Small intestine (tissue), 7 donors: ENCODE results near the gene SPATA20. TPM values are rescaled to one million over a fixed set of nuclear protein-coding genes. Genes with fewer than 3 reads are reported as not detected.

Source experiments
- DNase-seq, 2 donors: peaks; one replicate each; pipeline versions ENCODE4 v3.0.0 to v3.0.0-alpha.2; 2013
- FAIRE-seq: peaks from 2 replicates; lab custom pipeline; 2012; peaks lifted over from hg19 to GRCh38; lab: Jason Lieb, UNC
- H3K27ac ChIP-seq, 3 donors: one replicate each; pipeline ENCODE4 v1.5.1; 2013; ENCODE audit warnings: low read length in 2 of 3, mild to moderate bottlenecking in 2 of 3, control low read depth in 1 of 3, inconsistent platforms in 1 of 3, low read depth in 1 of 3, moderate library complexity in 1 of 3
- H3K27me3 ChIP-seq, 3 donors: one replicate each; pipeline ENCODE4 v1.6.1; 2013; ENCODE audit warnings: low read length in 3 of 3, inconsistent platforms in 1 of 3; ENCODE audit not compliant: control insufficient read depth in 3 of 3, insufficient read depth in 3 of 3
- H3K36me3 ChIP-seq, 3 donors: one replicate each; pipeline ENCODE4 v1.6.1; 2013; ENCODE audit warnings: low read length in 3 of 3, inconsistent platforms in 1 of 3, low read depth in 1 of 3, mild to moderate bottlenecking in 1 of 3, moderate library complexity in 1 of 3; ENCODE audit not compliant: control insufficient read depth in 3 of 3, insufficient read depth in 2 of 3
- H3K4me1 ChIP-seq, 3 donors: one replicate each; pipeline ENCODE4 v1.6.1; 2013; ENCODE audit warnings: low read length in 2 of 3, inconsistent platforms in 1 of 3, low read depth in 1 of 3, mild to moderate bottlenecking in 1 of 3, moderate library complexity in 1 of 3; ENCODE audit not compliant: control insufficient read depth in 3 of 3, insufficient read depth in 2 of 3
- H3K4me3 ChIP-seq, 3 donors: one replicate each; pipeline ENCODE4 v1.5.1; 2013; ENCODE audit warnings: low read length in 3 of 3, control low read depth in 1 of 3, inconsistent platforms in 1 of 3, low read depth in 1 of 3, mild to moderate bottlenecking in 1 of 3, moderate library complexity in 1 of 3
- H3K9me3 ChIP-seq, 2 donors: one replicate each; pipeline ENCODE4 v1.6.1; 2013; ENCODE audit warnings: low read depth in 1 of 2, low read length in 1 of 2; ENCODE audit not compliant: control insufficient read depth in 2 of 2, insufficient read depth in 1 of 2
- WGBS, 3 donors: extraction: QIAGEN DNeasy Blood & Tissue Kit; methylation state at CpG; one replicate each; pipeline ENCODE4 v1.1.7; 2013; 5-methylcytosine and 5-hydroxymethylcytosine counted together
- polyA plus RNA-seq, 4 donors: library from polyadenylated mRNA; stranded (reverse) in 3 of 4; unstranded in 1 of 4; fragments of 200-250 nt in 3 of 4; fragments of 120-200 nt in 1 of 4; gene quantifications; one replicate each; pipeline versions ENCODE4 v1.2.1 to v1.2.3, GENCODE V29; 2013
- donor health status: healthy with polysubstance abuse.
- donor health status: control.
- donor health status: control.
- donor health status: Bipolar disorder and iron deficiency.
- donor health status: healthy.

Gene SPATA20
- polyA plus RNA-seq, 4 donors: 7.0 to 67.0 (median 23.6) TPM

GRCh38 chr17:50554201-50554600, 7.2 kb downstream of the SPATA20 start:
- H3K27ac ChIP-seq: no peak overlapping the region
- peaks cover 0 to 68% (median 0%) of the 10 kb centered on the region in 3 donors for H3K36me3 ChIP-seq
- no peak overlapping the region for H3K4me3 ChIP-seq
- H3K9me3 ChIP-seq: no peaks in the 10 kb centered on the region
- peaks cover 0 to 10% (median 0%) of the 10 kb centered on the region in 3 donors for H3K4me1 ChIP-seq
- WGBS, 3 donors: 93 to 97% (median 94%) methylated on average over 17 of the region's 17 CpGs
- peaks cover 0 to 18% (median 0%) of the 10 kb centered on the region in 3 donors for H3K27me3 ChIP-seq
- no peak for DNase-seq
- FAIRE-seq: no peak

GRCh38 chr17:50556803-50557202, 9.8 kb downstream of the SPATA20 start:
- Histone ChIP-seq H3K36me3 (peaks cover 0 to 42% (median 0%) of the 10 kb centered on the region in 3 donors), H3K27me3 (peaks cover 0 to 39% (median 4%) of the 10 kb centered on the region in 3 donors), H3K4me3 (no peak overlapping the region), H3K27ac (no peak overlapping the region), H3K4me1 (peaks cover 0 to 16% (median 5%) of the 10 kb centered on the region in 3 donors), H3K9me3 (no peaks in the 10 kb centered on the region)
- WGBS, 3 donors: 64 to 77% (median 67%) methylated on average over 5 of the region's 5 CpGs
- DNase-seq (no peak), FAIRE-seq (no peak)

- peaks cover 0 to 20% (median 5%) of the 10 kb centered on the region in 3 donors for H3K4me1 ChIP-seq
Measured at GRCh38 chr17:50557630-50558029, 10.7 kb downstream of the SPATA20 start.

GRCh38 chr17:50558091-50558490, 11.1 kb downstream of the SPATA20 start:
- 64 to 74% (median 71%) methylated on average over 4 of the region's 4 CpGs for WGBS, 3 donors

More at GRCh38 chr17:50557630-50558029, 10.7 kb downstream of the SPATA20 start:
- no peak overlapping the region for H3K4me3 ChIP-seq
- no peak overlapping the region for H3K27ac ChIP-seq
- H3K36me3 ChIP-seq: peaks cover 0 to 36% (median 0%) of the 10 kb centered on the region in 3 donors
- no peak for DNase-seq
- H3K9me3 ChIP-seq: no peaks in the 10 kb centered on the region
- FAIRE-seq: no peak
- WGBS, 3 donors: 65 to 88% (median 77%) methylated on average over 4 of the region's 4 CpGs
- H3K27me3 ChIP-seq: peaks cover 0 to 47% (median 10%) of the 10 kb centered on the region in 3 donors

GRCh38 chr17:50558581-50558940, 11.6 kb downstream of the SPATA20 start:
- H3K4me3 ChIP-seq: no peak overlapping the region
- WGBS, 3 donors: 10 to 17% (median 10%) methylated on average over 18 of the region's 18 CpGs
- peaks cover 0 to 56% (median 13%) of the 10 kb centered on the region in 3 donors for H3K27me3 ChIP-seq
- H3K9me3 ChIP-seq: no peaks in the 10 kb centered on the region
- peaks cover 0 to 20% (median 5%) of the 10 kb centered on the region in 3 donors for H3K4me1 ChIP-seq
- H3K27ac ChIP-seq: no peak overlapping the region
- DNase-seq: no peak
- no peak for FAIRE-seq
- H3K36me3 ChIP-seq: peaks cover 0 to 31% (median 0%) of the 10 kb centered on the region in 3 donors

More at GRCh38 chr17:50558091-50558490, 11.1 kb downstream of the SPATA20 start:
- Histone ChIP-seq H3K27ac (no peak overlapping the region), H3K9me3 (no peaks in the 10 kb centered on the region), H3K36me3 (peaks cover 0 to 36% (median 0%) of the 10 kb centered on the region in 3 donors), H3K27me3 (peaks cover 0 to 52% (median 13%) of the 10 kb centered on the region in 3 donors), H3K4me1 (peaks cover 0 to 20% (median 5%) of the 10 kb centered on the region in 3 donors), H3K4me3 (no peak overlapping the region)
- no peak for DNase-seq
- no peak for FAIRE-seq

- no peak overlapping the region for H3K27ac ChIP-seq
- FAIRE-seq (no peak), DNase-seq (peak in 1 of 2 donors; percentile 49)
- H3K9me3 ChIP-seq: no peaks in the 10 kb centered on the region
- H3K4me1 ChIP-seq: peaks cover 0 to 20% (median 5%) of the 10 kb centered on the region in 3 donors
- peak overlapping the region in 2 of 3 donors; percentile 9 to 55 for H3K4me3 ChIP-seq
- H3K27me3 ChIP-seq: peaks cover 0 to 62% (median 13%) of the 10 kb centered on the region in 3 donors
- WGBS, 3 donors: 0 to 3% (median 2%) methylated on average over 47 to 55 of the region's 55 CpGs
- peaks cover 0 to 26% (median 0%) of the 10 kb centered on the region in 3 donors for H3K36me3 ChIP-seq
Measured at GRCh38 chr17:50558941-50559614, 12.1 kb downstream of the SPATA20 start.

GRCh38 chr17:50559674-50560184, 12.8 kb downstream of the SPATA20 start:
- FAIRE-seq (no peak), DNase-seq (peak; percentile 52 to 71)
- peaks cover 0 to 19% (median 0%) of the 10 kb centered on the region in 3 donors for H3K36me3 ChIP-seq
- no peaks in the 10 kb centered on the region for H3K9me3 ChIP-seq
- 3 to 6% (median 3%) methylated on average over 26 to 27 of the region's 27 CpGs for WGBS, 3 donors
- H3K27ac ChIP-seq: peak overlapping the region in 1 of 3 donors; percentile 65
- H3K4me1 ChIP-seq: peaks cover 0 to 20% (median 5%) of the 10 kb centered on the region in 3 donors
- peaks cover 0 to 68% (median 17%) of the 10 kb centered on the region in 3 donors for H3K27me3 ChIP-seq
- H3K4me3 ChIP-seq: peak overlapping the region in 2 of 3 donors; percentile 49 to 55

- 1 to 2% (median 1%) methylated on average over 27 to 56 of the region's 56 CpGs for WGBS, 3 donors
- peaks cover 0 to 14% (median 0%) of the 10 kb centered on the region in 3 donors for H3K36me3 ChIP-seq
- peaks cover 0 to 23% (median 5%) of the 10 kb centered on the region in 3 donors for H3K4me1 ChIP-seq
- peak within 1 kb of the TSS; percentile 33 to 55 (median 49) for H3K4me3 ChIP-seq
- H3K9me3 ChIP-seq: no peaks in the 10 kb centered on the region
- FAIRE-seq: no peak
- peak; percentile 76 to 91 for DNase-seq
- H3K27ac ChIP-seq: peak within 1 kb of the TSS in 1 of 3 donors; percentile 65
- peaks cover 0 to 73% (median 18%) of the 10 kb centered on the region in 3 donors for H3K27me3 ChIP-seq
Measured at GRCh38 chr17:50560185-50560824, 13.3 kb downstream of the SPATA20 start, which contains the start of gene CACNA1G. CACNA1G (plus strand) TSS chr17:50560715; CDS start chr17:50561460, 745 bp downstream.
